GM12878 (cell line): Measurements from ENCODE around the gene NELL1. TPM values are rescaled to one million over a fixed set of nuclear protein-coding genes. Genes with fewer than 3 reads are reported as not detected.

ENCODE experiments used
- ATAC-seq: fragments of 200-7000 bp; cut with Tn5 transposase; 3 replicates; pipeline ENCODE4 v1.9.1; 2020; ENCODE audit warnings: mild to moderate bottlenecking, moderate library complexity
- BruUV-seq: library from RNA; stranded (reverse); fragments of 400-500 nt; replicated peaks from 2 replicates; lab custom pipeline; 2021; lab: Mats Ljungman, UMichigan
- CTCF ChIA-PET: fragments of 300-600 bp; sonication (Branson Sonifier 250); formaldehyde crosslinking; extraction: SDS; loops from one replicate; lab custom pipeline; 2021; ENCODE audit warnings: inconsistent platforms; lab: Yijun Ruan, JAX
- POLR2A ChIA-PET: fragments of 350-600 bp; formaldehyde crosslinking; extraction: SDS; loops from one replicate; lab custom pipeline; 2021; ENCODE audit warnings: inconsistent platforms; lab: Charles Lee
- RAD21 ChIA-PET: fragments of 300-600 bp; sonication (Branson Sonifier 250); formaldehyde crosslinking; loops from one replicate; lab custom pipeline; 2023; ENCODE audit warnings: antibody characterized with exemption; ENCODE audit not compliant: unreplicated experiment; lab: Charles Lee
- SMC1A ChIA-PET: fragments of 300-600 bp; sonication (Branson Sonifier 250); formaldehyde crosslinking; loops from one replicate; lab custom pipeline; 2023; ENCODE audit not compliant: unreplicated experiment, uncharacterized antibody; lab: Charles Lee
- DNase-seq: peaks from one replicate; pipeline ENCODE4 v3.0.0-alpha.2; 2011; ENCODE audit warnings: low read depth, low spot score
- FAIRE-seq: peaks from 3 replicates; lab custom pipeline; 2011; peaks lifted over from hg19 to GRCh38; lab: Jason Lieb, UNC
- H2AFZ ChIP-seq: 2 replicates; pipeline ENCODE4 v1.6.0; 2011; ENCODE audit warnings: low read depth, low read length, control low read depth; ENCODE audit not compliant: control insufficient read depth
- H3K27ac ChIP-seq: 2 replicates; pipeline ENCODE4 v1.5.1; 2011; ENCODE audit warnings: control low read depth; ENCODE audit not compliant: control insufficient read depth, insufficient read depth
- H3K27me3 ChIP-seq, 2 experiments: replicated peaks in 1 of 2; 2 replicates each; pipeline versions ENCODE4 v1.6.0 to v1.6.1; 2011; ENCODE audit warnings: low read length in 1 of 2; ENCODE audit not compliant: control insufficient read depth in 2 of 2, insufficient read depth in 2 of 2
- H3K36me3 ChIP-seq, 2 experiments: 2 replicates each; pipeline ENCODE4 v1.5.1; 2011; ENCODE audit warnings: low read length in 1 of 2; ENCODE audit not compliant: control insufficient read depth in 2 of 2, insufficient read depth in 2 of 2
- H3K4me1 ChIP-seq: 2 replicates; pipeline ENCODE4 v1.6.1; 2011; ENCODE audit warnings: mild to moderate bottlenecking, low read length, moderate library complexity, mixed read lengths; ENCODE audit not compliant: control insufficient read depth, insufficient read depth
- H3K4me2 ChIP-seq: 2 replicates; pipeline ENCODE4 v1.6.0; 2011; ENCODE audit warnings: control low read depth; ENCODE audit not compliant: control insufficient read depth, insufficient read depth
- H3K4me3 ChIP-seq: fragments of 200-600 bp; sonication (generic); 2 replicates; pipeline ENCODE4 v1.5.1; 2016
- H3K79me2 ChIP-seq: 2 replicates; pipeline ENCODE4 v1.6.0; 2011; ENCODE audit warnings: low read length; ENCODE audit not compliant: control insufficient read depth, insufficient read depth
- H3K9ac ChIP-seq: 2 replicates; pipeline ENCODE4 v1.8.0; 2011; ENCODE audit warnings: low read length, control low read depth, mixed read lengths; ENCODE audit not compliant: control insufficient read depth, insufficient read depth
- H3K9me3 ChIP-seq: replicated peaks from 3 replicates; pipeline ENCODE4 v1.5.1; 2011; ENCODE audit warnings: mild to moderate bottlenecking, low read length; ENCODE audit not compliant: control insufficient read depth, insufficient read depth
- H4K20me1 ChIP-seq: 2 replicates; pipeline ENCODE4 v1.6.0; 2011; ENCODE audit not compliant: control insufficient read depth, insufficient read depth
- BMI1 ChIP-seq: fragments of 450-650 bp; IDR thresholded peaks from 2 replicates; pipeline ENCODE4 v1.6.1; 2016; ENCODE audit warnings: mild to moderate bottlenecking, moderate library complexity, borderline replicate concordance
- CHD1 ChIP-seq: IDR thresholded peaks from 2 replicates; pipeline ENCODE4 v1.6.1; 2012; ENCODE audit warnings: low read depth, low read length, improper control_type of control experiment
- CREB1 ChIP-seq: IDR thresholded peaks from 2 replicates; pipeline ENCODE4 v1.6.1; 2012; ENCODE audit warnings: low read depth, mild to moderate bottlenecking, inconsistent platforms
- PAX8 ChIP-seq: fragments of 450-650 bp; IDR thresholded peaks from 2 replicates; pipeline ENCODE4 v1.6.1; 2017; ENCODE audit warnings: mild to moderate bottlenecking, moderate library complexity
- POLR2A ChIP-seq: IDR thresholded peaks from 2 replicates; pipeline ENCODE4 v1.6.1; 2011; ENCODE audit warnings: low read depth, mild to moderate bottlenecking, low read length
- SPI1 ChIP-seq: IDR thresholded peaks from 2 replicates; pipeline ENCODE4 v1.6.1; 2011; ENCODE audit warnings: low read depth, mild to moderate bottlenecking, low read length, moderate library complexity, borderline replicate concordance; ENCODE audit not compliant: insufficient read depth
- STAT1 ChIP-seq: fragments of 450-650 bp; conservative IDR thresholded peaks from 2 replicates; pipeline ENCODE4 v1.6.1; 2014; ENCODE audit warnings: antibody characterized with exemption, mild to moderate bottlenecking
- SUPT20H ChIP-seq: IDR thresholded peaks from 2 replicates; pipeline ENCODE4 v1.6.1; 2011; ENCODE audit warnings: low read depth, mild to moderate bottlenecking, low read length, moderate library complexity, borderline replicate concordance; ENCODE audit not compliant: control insufficient read depth
- TARDBP ChIP-seq: IDR thresholded peaks from 2 replicates; pipeline ENCODE4 v1.6.1; 2016; ENCODE audit warnings: borderline replicate concordance
- ZBED1 ChIP-seq: IDR thresholded peaks from 2 replicates; pipeline ENCODE4 v1.6.1; 2016; ENCODE audit warnings: borderline replicate concordance
- WGBS: methylation state at CpG from one replicate; pipeline ENCODE4 v1.1.6; 2016; ENCODE audit warnings: low lambda C conversion rate; ENCODE audit not compliant: insufficient replicate concordance, insufficient coverage; ENCODE audit errors: missing lambda C conversion rate; 5-methylcytosine and 5-hydroxymethylcytosine counted together
- in situ Hi-C: fragments of 300-500 bp; cut with MboI; formaldehyde crosslinking; loops from 9 replicates; pipeline ENCODE4 v1.14.3; 2018; ENCODE audit warnings: mixed read lengths
- intact Hi-C: fragments of 100-400 bp; cut with micrococcal nuclease; formaldehyde crosslinking; loops from one replicate; pipeline ENCODE4 v1.14.2; 2022; ENCODE audit not compliant: unreplicated experiment
- polyA plus RNA-seq, 11 experiments: library from polyadenylated mRNA; depleted of rRNA in 4 of 11; unstranded in 6 of 11; stranded (reverse) in 5 of 11; fragments of >200 nt; fragmentation: Nextera tagmentation in 4 of 11; fragmentation: Illumina TruSeq in 1 of 11; extraction: Ambion mirVana in 4 of 11; extraction: Trizol in 1 of 11; gene quantifications; 1 replicate in 1 of 11; 2 replicates in 10 of 11; pipeline versions ENCODE4 v1.2.1 to v1.2.3, GENCODE V29; 2011 to 2016; ENCODE audit warnings: inconsistent platforms in 2 of 11, missing spikeins in 2 of 11, low read depth in 1 of 11
- total RNA-seq, 4 experiments: library from RNA; depleted of rRNA in 3 of 4; stranded (reverse); fragments of >200 nt in 3 of 4; fragmentation: Illumina TruSeq in 1 of 4; extraction: Trizol in 1 of 4; gene quantifications; 2 replicates each; pipeline versions ENCODE4 v1.2.1 to v1.2.3, GENCODE V29; 2013 to 2021
- TF ChIP-seq, protein P1 (sequence below): IDR thresholded peaks from 2 replicates; pipeline ENCODE4 v1.6.1; 2011; ENCODE audit warnings: mild to moderate bottlenecking, low read depth, low read length, moderate library complexity; ENCODE audit not compliant: insufficient replicate concordance
- TF ChIP-seq, protein P2 (sequence below): fragments of 450-650 bp; formaldehyde crosslinking; IDR thresholded peaks from 2 replicates; pipeline ENCODE4 v1.4.0; 2022; ENCODE audit warnings: mild to moderate bottlenecking, moderate library complexity

NELL1 gene
- total and polyA plus RNA-seq, 10 of the 15 experiments (the other 5 are each of a cell fraction or from before 2014, with no cell fraction given) = 0.02 to 0.12 TPM; not detected in 8

DNA sequence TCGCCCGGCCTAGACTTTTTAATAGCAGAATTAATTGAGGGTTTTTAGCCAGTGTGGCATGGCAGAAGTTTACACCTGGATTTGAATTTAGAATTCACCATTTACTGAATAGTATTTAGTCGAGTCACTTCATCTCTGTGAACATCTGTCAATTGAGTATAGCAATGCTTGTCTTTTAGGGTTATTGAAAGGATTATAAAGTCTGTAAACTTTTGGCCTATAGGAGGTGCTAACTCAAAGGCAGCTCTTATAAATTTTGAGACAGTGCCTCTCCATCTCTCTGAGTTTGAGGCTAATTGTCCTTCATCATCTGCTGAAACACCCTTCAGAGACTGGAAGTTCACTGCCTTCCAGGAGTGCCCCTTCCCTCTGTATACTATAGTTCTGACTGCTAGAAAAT, 205.0 kb downstream of the NELL1 start:
- ChIA-PET SMC1A (no interaction called here), POLR2A (no interaction called here), CTCF (interaction anchor here (0.6 to 2.5 kb wide), 4 partner anchors 13 to 1611 kb away, joined by 3 to 9 read pairs (median 3); no protein-coding TSS in a partner anchor), RAD21 (interaction anchor here (1.0 kb wide), 1 partner anchor 46 kb away, joined by 3 read pairs; no protein-coding TSS in a partner anchor)
- no peak overlapping the region for H3K4me3 ChIP-seq
- in situ Hi-C loops (no loop called here), intact Hi-C loops (no loop called here)
- H3K79me2 ChIP-seq = no peaks in the 10 kb centered on the region
- WGBS = 59% methylated on average over 3 of the region's 3 CpGs
- no TSS peak for BruUV-seq
- H3K9ac ChIP-seq = no peak overlapping the region
- H3K9me3 ChIP-seq = no peaks in the 10 kb centered on the region
- H4K20me1 ChIP-seq = no peaks in the 10 kb centered on the region
- DNase-seq = no peak
- no peak for FAIRE-seq
- no peak for ATAC-seq
- H3K27me3 ChIP-seq = no peaks in the 10 kb centered on the region; a peak in 1 of 4 replicates
- H3K36me3 ChIP-seq = no peaks in the 10 kb centered on the region
- H3K4me1 ChIP-seq = no peaks in the 10 kb centered on the region
- no peak overlapping the region for H2AFZ ChIP-seq
- no peak for TF ChIP-seq CREB1
- TF ChIP-seq STAT1 = no peak
- TF ChIP-seq PAX8 = no peak
- no peak for TF ChIP-seq POLR2A
- H3K4me2 ChIP-seq = no peak overlapping the region
- H3K27ac ChIP-seq = no peak overlapping the region

DNA sequence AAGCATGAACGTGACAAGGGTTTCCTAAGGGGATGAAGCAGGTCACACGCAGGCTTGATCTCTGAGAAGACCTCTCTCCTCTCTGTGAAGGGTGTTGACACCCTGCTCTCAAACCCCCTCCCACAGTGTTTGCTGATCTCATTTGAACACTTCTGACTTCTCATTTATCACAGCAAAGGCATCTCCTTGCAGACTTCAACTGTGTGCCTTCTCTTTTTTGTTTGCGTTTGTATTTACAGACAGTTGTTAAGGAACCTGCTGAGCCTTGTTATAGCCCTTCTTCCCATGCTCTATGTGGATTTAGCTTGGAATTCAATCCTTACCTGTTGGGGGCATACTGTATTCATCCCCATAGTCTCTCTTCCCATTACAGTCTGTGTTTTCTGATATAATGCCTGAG, 206.5 kb downstream of the NELL1 start:
- no peaks in the 10 kb centered on the region; a peak in 1 of 4 replicates for H3K27me3 ChIP-seq
- ChIA-PET SMC1A (interaction anchor here (0.9 kb wide), 1 partner anchor 9 kb away, joined by 3 read pairs; no protein-coding TSS in a partner anchor), RAD21 (no interaction called here), CTCF (no interaction called here), POLR2A (no interaction called here)
- DNase-seq (no peak), ATAC-seq (no peak), FAIRE-seq (no peak)
- H3K9me3 ChIP-seq = no peaks in the 10 kb centered on the region
- 9% methylated on average over 3 of the region's 3 CpGs for WGBS
- H3K9ac ChIP-seq = no peak overlapping the region
- no peaks in the 10 kb centered on the region for H3K36me3 ChIP-seq
- H2AFZ ChIP-seq = no peak overlapping the region
- no peak overlapping the region for H3K4me3 ChIP-seq
- no TSS peak for BruUV-seq
- intact Hi-C loops (no loop called here), in situ Hi-C loops (no loop called here)
- no peaks in the 10 kb centered on the region for H3K4me1 ChIP-seq
- no peaks in the 10 kb centered on the region for H3K79me2 ChIP-seq
- H3K27ac ChIP-seq = no peak overlapping the region
- H4K20me1 ChIP-seq = no peaks in the 10 kb centered on the region
- no peak overlapping the region for H3K4me2 ChIP-seq
- TF ChIP-seq CHD1 (no peak), STAT1 (no peak), TARDBP (no peak), SUPT20H (no peak), SPI1 (no peak), BMI1 (no peak), ZBED1 (no peak), PAX8 (no peak)
- TF ChIP-seq, protein P1, sequence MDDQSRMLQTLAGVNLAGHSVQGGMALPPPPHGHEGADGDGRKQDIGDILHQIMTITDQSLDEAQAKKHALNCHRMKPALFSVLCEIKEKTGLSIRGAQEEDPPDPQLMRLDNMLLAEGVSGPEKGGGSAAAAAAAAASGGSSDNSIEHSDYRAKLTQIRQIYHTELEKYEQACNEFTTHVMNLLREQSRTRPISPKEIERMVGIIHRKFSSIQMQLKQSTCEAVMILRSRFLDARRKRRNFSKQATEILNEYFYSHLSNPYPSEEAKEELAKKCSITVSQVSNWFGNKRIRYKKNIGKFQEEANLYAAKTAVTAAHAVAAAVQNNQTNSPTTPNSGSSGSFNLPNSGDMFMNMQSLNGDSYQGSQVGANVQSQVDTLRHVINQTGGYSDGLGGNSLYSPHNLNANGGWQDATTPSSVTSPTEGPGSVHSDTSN = no peak
- TF ChIP-seq, protein P2, sequence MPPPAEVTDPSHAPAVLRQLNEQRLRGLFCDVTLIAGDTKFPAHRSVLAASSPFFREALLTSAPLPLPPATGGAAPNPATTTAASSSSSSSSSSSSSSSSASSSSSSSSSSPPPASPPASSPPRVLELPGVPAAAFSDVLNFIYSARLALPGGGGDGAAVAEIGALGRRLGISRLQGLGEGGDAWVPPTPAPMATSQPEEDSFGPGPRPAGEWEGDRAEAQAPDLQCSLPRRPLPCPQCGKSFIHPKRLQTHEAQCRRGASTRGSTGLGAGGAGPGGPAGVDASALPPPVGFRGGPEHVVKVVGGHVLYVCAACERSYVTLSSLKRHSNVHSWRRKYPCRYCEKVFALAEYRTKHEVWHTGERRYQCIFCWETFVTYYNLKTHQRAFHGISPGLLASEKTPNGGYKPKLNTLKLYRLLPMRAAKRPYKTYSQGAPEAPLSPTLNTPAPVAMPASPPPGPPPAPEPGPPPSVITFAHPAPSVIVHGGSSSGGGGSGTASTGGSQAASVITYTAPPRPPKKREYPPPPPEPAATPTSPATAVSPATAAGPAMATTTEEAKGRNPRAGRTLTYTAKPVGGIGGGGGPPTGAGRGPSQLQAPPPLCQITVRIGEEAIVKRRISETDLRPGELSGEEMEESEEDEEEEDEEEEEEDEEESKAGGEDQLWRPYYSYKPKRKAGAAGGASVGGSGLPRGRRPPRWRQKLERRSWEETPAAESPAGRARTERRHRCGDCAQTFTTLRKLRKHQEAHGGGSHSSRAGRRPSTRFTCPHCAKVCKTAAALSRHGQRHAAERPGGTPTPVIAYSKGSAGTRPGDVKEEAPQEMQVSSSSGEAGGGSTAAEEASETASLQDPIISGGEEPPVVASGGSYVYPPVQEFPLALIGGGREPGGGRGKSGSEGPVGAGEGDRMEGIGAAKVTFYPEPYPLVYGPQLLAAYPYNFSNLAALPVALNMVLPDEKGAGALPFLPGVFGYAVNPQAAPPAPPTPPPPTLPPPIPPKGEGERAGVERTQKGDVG (CRISPR knock-in tag) = no peak
